Measurements from ENCODE around the gene CDHR5.

CDHR5 gene

GRCh38 chr11:567011-567628 is 57.6 kb downstream of the CDHR5 start:
- no peak for DNase-seq (ENCODE audit: low spot score)

Data from CD4-positive, alpha-beta T cell treated with Interleukin-6 at 100 ng/mL for 8 hours (primary cell).